ENCODE measurements around the gene DHX36. TPM values are rescaled to one million over a fixed set of nuclear protein-coding genes. Genes with fewer than 3 reads are reported as not detected.

The DHX36 gene
- total RNA-seq, 1 donor from 2014 or later = 72.3 TPM

- DNase-seq (ENCODE audit: low spot score) = no peak
These were observed 39.1 kb downstream of the DHX36 start for GRCh38 chr3:154285221-154285620.

DNA sequence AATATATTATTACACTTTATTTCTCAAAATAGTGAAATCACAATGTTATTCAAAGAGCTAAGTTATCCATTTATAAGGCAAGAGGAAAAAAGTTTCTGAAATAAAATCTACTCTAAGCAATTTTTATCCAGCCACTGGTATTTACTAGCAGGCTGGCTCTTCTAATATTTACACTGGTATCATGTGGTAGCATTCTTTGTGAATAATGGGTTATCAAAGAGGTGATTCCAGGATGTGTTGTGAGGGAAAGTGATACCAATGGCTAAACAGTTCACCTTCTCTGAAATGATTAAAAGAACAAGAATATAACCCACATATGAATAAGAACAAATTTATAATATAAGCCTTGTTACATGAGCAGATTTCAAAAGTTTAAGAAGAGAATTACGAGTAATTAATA lies 44.1 kb downstream of the DHX36 start:
- no peak for DNase-seq (ENCODE audit: low spot score)

- DNase-seq (ENCODE audit: low spot score) = no peak
These were observed 48.3 kb downstream of the DHX36 start for GRCh38 chr3:154275965-154276364.

DNA sequence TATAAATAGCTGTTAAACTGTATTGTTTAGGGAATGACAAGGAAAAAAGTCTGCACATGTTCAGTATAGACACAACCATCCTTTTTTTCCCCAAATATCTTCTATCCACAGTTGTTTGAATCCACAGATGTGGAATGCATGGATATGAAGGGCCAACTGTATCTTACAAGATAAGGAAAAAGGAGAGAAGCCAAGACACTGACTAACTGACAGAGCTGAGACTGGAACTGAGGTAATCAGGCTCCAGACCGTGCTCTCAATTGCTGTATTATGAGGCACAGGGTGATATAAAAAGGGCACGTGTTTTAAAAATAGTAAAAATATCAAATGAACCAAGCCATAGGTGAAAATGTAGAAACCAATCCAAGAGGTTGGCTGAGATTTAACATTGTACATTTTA lies 49.0 kb downstream of the DHX36 start:
- DNase-seq (ENCODE audit: low spot score) = no peak

DNA sequence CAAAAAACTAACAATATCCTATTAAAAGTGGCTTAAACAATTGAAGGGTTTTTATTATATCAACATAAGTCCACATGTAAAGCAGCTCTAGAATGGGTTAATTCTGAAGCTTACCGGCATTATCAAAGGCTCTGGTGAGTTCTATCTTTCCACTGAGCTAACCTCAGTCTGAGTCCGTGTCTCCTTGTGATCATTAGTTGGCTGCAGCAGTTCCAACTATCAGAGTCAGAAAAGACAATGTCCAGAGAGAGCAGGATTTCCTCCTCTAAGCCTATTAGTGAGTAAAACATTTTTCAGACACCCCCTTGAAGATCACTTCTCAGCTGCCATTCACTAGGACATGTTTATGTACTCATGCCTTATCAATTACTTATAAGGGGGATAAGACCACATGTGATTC lies 49.9 kb downstream of the DHX36 start:
- no peak for DNase-seq (ENCODE audit: low spot score)

GRCh38 chr3:154273381-154273780 lies 50.9 kb downstream of the DHX36 start:
- DNase-seq (ENCODE audit: low spot score) = no peak

- no peak for DNase-seq (ENCODE audit: low spot score)
These were observed 69.8 kb downstream of the DHX36 start for GRCh38 chr3:154254527-154254926.

DNA sequence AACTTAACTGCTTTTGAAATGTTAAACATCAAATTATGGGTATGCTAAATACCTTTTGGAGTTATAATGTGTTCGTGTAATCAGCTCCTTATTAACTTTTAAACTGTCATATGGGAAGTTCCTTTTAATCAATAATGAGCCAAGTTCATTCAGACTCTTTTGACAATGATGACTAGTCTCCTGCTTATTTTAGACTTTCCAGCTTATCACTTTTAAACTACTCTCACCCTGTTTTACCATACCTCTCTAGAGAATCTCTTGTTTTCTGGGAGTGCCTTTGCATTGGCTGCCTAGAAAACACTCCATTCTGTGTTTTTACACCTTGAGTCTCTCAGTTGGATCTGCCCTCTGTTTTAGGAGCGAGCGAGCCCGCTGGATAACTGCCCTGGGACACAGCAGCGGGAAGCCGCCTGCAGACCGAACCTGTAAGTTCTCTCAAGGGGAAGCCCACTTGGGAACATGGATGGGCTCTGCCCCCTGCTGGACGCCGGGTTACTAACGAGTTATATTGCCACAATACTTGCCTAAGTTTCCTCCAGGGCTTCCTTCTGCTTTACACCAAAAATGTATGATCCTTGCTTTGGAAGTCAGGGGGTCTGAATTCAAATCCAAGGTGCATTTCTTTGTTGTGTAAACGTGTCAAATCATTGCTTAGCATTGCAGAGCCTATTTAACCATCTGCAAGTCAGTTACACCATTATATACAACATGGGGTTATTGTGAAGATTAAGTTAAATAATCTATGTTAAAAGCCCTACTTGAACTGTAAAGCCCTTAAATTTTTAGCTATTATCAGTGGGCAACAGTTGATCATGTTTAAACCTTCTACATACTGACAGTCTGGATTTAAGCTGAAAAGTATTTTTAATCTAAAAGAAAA lies 71.3 kb downstream of the DHX36 start:
- peak; percentile 94 for DNase-seq (ENCODE audit: low spot score)

DNA sequence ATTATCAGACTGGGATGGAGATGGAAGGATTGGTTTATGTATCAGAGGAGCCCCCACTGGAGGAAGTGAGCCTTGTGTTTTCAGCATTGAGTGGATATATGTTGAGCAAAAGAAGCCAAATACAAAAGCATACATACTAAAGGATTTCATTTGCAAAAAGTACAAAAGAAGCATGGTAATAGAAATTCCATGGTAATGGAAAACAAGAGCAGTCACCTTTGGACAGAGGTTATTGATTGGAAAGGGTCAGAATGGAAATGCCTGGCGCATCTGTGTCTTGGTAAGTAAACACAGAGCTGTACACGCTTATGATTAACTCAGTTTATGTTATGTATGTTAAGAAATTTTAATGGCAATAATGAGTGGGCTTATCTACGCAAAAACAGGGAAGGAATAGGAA lies 72.7 kb downstream of the DHX36 start:
- no peak for DNase-seq (ENCODE audit: low spot score)

- no peak for DNase-seq (ENCODE audit: low spot score)
These were observed 74.0 kb downstream of the DHX36 start for GRCh38 chr3:154250291-154250690.

DNA sequence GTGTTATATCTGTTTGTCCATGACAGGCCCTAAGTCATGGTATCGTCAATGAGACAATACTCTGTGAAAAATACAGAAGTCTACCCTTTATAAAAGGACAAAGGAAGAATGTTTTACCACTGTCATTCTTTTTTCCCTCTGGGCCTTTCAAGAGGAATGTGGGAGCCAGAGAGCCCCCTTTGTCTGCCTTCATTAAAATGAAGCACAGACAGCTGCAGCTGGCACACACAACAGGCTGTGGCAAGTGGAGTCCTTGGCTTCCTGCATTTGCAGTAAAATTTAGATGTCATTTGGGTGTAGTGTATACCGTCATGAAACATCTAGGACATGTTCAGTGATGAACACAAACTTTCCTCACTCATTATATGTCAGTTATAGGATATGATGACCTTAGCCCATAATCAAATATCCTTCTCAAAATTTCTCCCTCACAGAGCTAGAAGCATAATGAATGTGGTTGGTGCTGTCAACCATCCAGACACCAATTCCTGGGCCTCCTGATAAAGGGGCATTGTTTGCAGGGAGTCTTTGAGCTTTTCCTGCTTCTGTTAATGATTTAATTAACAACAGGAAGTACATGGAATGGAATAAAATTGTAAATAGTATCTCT lies 76.4 kb downstream of the DHX36 start:
- no peak for DNase-seq (ENCODE audit: low spot score)

DNA sequence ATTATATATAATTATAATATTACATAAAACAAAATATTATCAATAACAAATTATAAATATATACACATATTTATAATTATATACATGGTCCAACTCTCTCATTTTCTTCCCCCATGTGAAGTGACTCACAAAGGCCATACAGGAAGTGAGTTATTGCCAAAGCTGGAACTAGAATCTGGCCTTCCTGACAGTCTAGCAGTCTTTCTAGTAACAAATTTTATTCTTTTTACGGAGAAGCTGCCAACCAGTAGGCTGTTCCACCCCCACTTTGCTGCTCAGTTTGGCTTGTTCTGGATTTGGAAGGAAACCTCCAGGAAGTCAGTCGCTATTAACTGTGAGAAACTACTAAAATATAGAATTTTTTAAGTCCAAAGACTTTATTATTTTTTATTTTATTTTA lies 79.6 kb downstream of the DHX36 start:
- DNase-seq (ENCODE audit: low spot score) = no peak

GRCh38 chr3:154243353-154243752 lies 80.9 kb downstream of the DHX36 start:
- no peak for DNase-seq (ENCODE audit: low spot score)

- no peak for DNase-seq (ENCODE audit: low spot score)
These were observed 81.5 kb downstream of the DHX36 start for GRCh38 chr3:154242766-154243165.

- DNase-seq (ENCODE audit: low spot score) = no peak
These were observed 82.8 kb downstream of the DHX36 start for GRCh38 chr3:154241496-154241895.

DNA sequence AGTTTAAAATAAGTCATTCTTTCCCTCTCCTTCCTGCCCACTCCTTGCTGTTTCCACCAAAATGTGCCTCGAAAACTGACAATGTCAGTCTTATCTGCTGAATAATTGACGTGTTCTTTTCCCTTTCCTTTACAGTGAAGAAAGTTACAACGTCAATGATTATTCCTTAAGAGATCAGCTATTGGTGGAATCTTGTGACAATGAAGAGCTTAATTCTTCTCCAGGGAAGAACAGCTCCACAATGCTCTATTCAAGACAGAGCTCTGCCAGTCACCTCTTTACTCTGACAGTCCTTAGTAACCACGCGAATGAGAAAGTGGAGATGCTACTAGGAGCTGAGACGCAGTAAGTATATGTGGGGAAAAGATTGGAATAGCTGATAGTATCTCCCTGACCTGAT lies 84.1 kb downstream of the DHX36 start:
- no peak for DNase-seq (ENCODE audit: low spot score)

- no peak for DNase-seq (ENCODE audit: low spot score)
These were observed 88.0 kb downstream of the DHX36 start for GRCh38 chr3:154236331-154236730.

DNA sequence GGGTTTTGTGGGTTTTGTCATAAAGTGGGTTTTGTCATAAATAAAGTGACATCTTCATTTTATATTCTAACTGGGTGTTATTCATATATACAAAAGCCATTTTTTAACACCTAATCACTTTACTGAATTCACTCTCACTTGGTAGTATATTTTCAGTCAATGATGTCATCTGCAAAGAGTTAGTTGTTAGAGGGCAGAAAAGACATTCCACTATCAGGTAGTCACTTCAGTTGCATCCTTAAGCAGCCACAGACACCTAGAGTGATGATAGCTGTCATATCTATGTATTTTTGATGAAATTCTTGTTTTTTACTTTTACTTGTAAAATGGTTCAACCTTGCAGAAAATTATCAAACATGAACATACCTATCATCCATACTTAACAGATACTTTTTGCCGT lies 89.0 kb downstream of the DHX36 start:
- DNase-seq (ENCODE audit: low spot score) = no peak

GRCh38 chr3:154229217-154229590 lies 95.1 kb downstream of the DHX36 start:
- DNase-seq (ENCODE audit: low spot score) = no peak

DNA sequence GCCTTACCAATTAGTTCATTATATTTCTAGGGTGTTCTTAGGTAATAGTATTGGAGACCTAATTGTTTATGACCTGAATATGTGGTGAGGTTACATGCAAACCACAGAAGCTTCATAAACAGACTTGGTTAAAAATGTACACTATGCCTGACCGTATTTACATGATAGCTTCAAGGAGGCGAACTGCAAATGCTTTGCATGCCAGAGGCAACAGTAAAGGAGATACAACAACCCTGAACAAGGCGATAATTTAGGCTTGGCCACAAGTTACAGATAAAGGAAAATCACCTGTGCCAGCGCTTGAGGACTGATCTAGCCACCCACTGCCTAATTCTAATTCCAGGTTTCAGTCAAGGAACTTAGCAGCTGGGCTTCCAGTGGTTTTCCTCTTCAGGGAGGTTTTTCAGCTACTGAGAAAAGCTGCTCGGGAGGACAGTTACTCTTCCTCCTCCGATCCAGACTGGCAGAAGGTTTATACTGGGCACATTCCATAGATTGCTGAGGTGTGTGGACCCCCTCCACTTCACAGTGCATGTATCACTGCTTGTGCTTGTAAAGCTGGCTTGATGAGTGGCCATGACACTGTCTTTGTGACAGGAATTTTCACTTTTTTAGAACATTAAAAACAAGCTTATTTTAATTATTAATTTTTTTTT lies 95.6 kb downstream of the DHX36 start:
- DNase-seq (ENCODE audit: low spot score) = no peak

GRCh38 chr3:154227531-154227930 lies 96.8 kb downstream of the DHX36 start:
- no peak for DNase-seq (ENCODE audit: low spot score)

GRCh38 chr3:154225536-154225935 lies 98.8 kb downstream of the DHX36 start:
- DNase-seq (ENCODE audit: low spot score) = no peak

All from mesenteric fat pad (tissue), 1 donor.